Measurements from ENCODE around the gene BARHL1.

GRCh38 chr9:132577119-132577518 lies 5.3 kb upstream of the BARHL1 start:
- TF ChIP-seq EZH2phosphoT487 (IDR thresholded peaks at IDR 0.05; ENCODE audit: borderline replicate concordance, low read depth, low read length), result no peak
- TF ChIP-seq CTCF (conservative IDR thresholded peaks at IDR 0.05; ENCODE audit: low read length), result no peak

All from OCI-LY7 (cell line).